Measurements from ENCODE around the gene TMEM120A.
"Not testable (repeated sequence)": the region's sequence is repeated elsewhere in the genome, so short reads cannot be mapped to it uniquely, and the experiment has no call there.

The TMEM120A gene

DNA sequence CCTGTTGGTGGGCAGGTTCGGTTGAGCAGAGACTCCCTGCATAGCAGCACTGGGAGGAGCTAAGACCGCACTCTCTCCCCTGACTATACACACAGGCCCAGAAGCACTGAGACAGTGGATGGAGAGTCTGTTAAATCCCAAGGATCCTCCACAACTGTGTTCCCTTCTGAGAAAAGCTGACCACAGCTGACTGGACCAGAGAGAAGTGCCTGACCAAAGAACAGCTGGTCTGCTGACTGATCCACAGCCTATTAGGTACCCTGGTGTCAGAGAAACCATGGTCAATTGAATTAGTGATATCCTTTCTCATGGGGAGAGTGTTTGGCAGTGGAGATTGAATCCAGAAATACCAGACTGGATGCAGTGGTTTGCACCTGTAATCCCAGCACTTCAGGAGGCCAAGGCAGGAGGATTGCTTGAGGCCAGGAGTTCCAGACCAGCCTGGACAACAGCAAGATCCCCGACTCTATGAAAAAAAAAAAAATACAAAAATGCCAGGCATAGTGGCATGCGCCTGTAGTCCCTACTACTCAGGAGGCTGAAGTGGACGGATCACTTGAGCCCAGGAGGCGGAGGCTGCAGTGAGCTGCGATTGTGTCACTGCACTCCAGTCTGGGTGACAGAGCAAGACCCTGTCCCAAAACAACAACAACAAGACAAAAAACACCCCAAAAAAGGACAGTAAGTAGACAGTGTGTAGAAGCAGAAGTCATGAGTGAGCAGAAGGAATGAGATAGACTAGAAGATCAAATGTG is 27.8 kb upstream of the TMEM120A start:
- Mint-ChIP-seq H3K27ac (no peak overlapping the region), H3K9me3 (no peaks in the 10 kb centered on the region), H3K4me1 (no peaks in the 10 kb centered on the region), H3K4me3 (no peak overlapping the region), H3K36me3 (ENCODE audit: low read depth) (peaks cover 47% of the 10 kb centered on the region), H3K27me3 (ENCODE audit: low read depth) (no peaks in the 10 kb centered on the region)
- TF ChIP-seq, protein P1, sequence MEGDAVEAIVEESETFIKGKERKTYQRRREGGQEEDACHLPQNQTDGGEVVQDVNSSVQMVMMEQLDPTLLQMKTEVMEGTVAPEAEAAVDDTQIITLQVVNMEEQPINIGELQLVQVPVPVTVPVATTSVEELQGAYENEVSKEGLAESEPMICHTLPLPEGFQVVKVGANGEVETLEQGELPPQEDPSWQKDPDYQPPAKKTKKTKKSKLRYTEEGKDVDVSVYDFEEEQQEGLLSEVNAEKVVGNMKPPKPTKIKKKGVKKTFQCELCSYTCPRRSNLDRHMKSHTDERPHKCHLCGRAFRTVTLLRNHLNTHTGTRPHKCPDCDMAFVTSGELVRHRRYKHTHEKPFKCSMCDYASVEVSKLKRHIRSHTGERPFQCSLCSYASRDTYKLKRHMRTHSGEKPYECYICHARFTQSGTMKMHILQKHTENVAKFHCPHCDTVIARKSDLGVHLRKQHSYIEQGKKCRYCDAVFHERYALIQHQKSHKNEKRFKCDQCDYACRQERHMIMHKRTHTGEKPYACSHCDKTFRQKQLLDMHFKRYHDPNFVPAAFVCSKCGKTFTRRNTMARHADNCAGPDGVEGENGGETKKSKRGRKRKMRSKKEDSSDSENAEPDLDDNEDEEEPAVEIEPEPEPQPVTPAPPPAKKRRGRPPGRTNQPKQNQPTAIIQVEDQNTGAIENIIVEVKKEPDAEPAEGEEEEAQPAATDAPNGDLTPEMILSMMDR (IDR thresholded peaks at IDR 0.05; ENCODE audit: unreplicated experiment in 3 of 3): no peak

GRCh38 chr7:76020031-76020714 is 25.8 kb upstream of the TMEM120A start:
- Mint-ChIP-seq H3K27me3 (ENCODE audit: low read depth) (no peaks in the 10 kb centered on the region), H3K36me3 (ENCODE audit: low read depth) (peaks cover 59% of the 10 kb centered on the region), H3K9me3 (no peaks in the 10 kb centered on the region), H3K4me3 (no peak overlapping the region), H3K4me1 (no peaks in the 10 kb centered on the region), H3K27ac (no peak overlapping the region)
- TF ChIP-seq, protein P1 (IDR thresholded peaks at IDR 0.05; ENCODE audit: unreplicated experiment in 3 of 3): peak; percentile 69 to 81 (median 75)

- not testable (repeated sequence) for H3K27me3 Mint-ChIP-seq (ENCODE audit: low read depth); H3K27ac Mint-ChIP-seq; H3K4me1 Mint-ChIP-seq; H3K4me3 Mint-ChIP-seq; H3K9me3 Mint-ChIP-seq
- peaks cover 54% of the 10 kb centered on the region for H3K36me3 Mint-ChIP-seq (ENCODE audit: low read depth)
These were observed 24.1 kb upstream of the TMEM120A start for GRCh38 chr7:76018520-76018919.

DNA sequence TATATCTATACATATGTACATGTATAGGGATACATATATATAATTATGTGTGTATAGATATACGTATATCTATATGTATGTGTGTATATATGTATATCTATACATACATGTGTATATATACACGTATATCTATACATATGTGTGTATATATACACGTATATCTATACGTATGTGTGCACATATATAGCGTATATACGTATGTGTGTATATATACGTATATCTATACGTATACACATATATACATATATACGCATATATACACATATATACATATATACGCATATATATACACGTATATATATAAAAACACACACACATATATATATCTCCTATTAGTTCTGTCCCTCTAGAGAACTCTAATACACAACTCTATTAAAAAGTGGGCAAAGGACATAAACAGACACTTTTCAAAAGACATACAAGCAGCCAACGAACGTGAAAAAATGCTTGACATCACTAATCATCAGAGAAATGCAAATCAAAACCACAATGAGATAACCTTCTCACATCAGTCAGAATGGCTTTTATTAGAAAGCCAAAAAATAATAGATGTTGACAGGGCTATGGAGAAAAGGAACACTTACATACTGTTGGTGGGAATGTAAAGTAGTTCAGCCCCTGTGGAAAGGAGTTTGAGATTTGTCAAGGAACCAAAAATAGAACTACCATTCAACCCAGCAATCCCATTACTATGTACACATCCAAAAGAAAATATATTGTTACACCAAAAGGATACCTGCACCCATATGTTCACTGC is 22.0 kb upstream of the TMEM120A start:
- H3K27ac Mint-ChIP-seq: no peak overlapping the region
- peaks cover 44% of the 10 kb centered on the region for H3K36me3 Mint-ChIP-seq (ENCODE audit: low read depth)
- peaks cover 5% of the 10 kb centered on the region for H3K4me1 Mint-ChIP-seq
- H3K9me3 Mint-ChIP-seq: no peaks in the 10 kb centered on the region
- TF ChIP-seq, protein P1 (IDR thresholded peaks at IDR 0.05; ENCODE audit: unreplicated experiment in 3 of 3): no peak
- no peak overlapping the region for H3K4me3 Mint-ChIP-seq
- no peaks in the 10 kb centered on the region for H3K27me3 Mint-ChIP-seq (ENCODE audit: low read depth)

GRCh38 chr7:76011442-76011861 is 17.1 kb upstream of the TMEM120A start:
- TF ChIP-seq, protein P1 (IDR thresholded peaks at IDR 0.05; ENCODE audit: unreplicated experiment in 3 of 3): no peak
- no peaks in the 10 kb centered on the region for H3K27me3 Mint-ChIP-seq (ENCODE audit: low read depth)
- H3K4me3 Mint-ChIP-seq: no peak overlapping the region
- peak overlapping the region; percentile 6 to 45 (median 30) for H3K27ac Mint-ChIP-seq
- H3K36me3 Mint-ChIP-seq (ENCODE audit: low read depth): peaks cover 30% of the 10 kb centered on the region
- peaks cover 20% of the 10 kb centered on the region for H3K4me1 Mint-ChIP-seq
- no peaks in the 10 kb centered on the region for H3K9me3 Mint-ChIP-seq

Data from nephron (organoid).